Keratinocyte (primary cell): ENCODE measurements around the gene RALGPS2.

Experiments
- CTCF ChIP-seq, 3 experiments: IDR thresholded peaks in 1 of 3; conservative IDR thresholded peaks in 1 of 3; optimal IDR thresholded peaks in 1 of 3; 2 replicates in 2 of 3; 3 replicates in 1 of 3; pipeline versions ENCODE3 to v1.5.1; 2011; ENCODE audit warnings: low read length in 3 of 3, mild to moderate bottlenecking in 3 of 3, moderate library complexity in 2 of 3, control low read depth in 1 of 3, inconsistent platforms in 1 of 3; ENCODE audit not compliant: insufficient read depth in 2 of 3; ENCODE audit errors: extremely low read depth in 1 of 3
- EZH2 ChIP-seq: IDR thresholded peaks from one replicate; pipeline ENCODE4 v1.6.1; 2012; ENCODE audit warnings: inconsistent platforms, mild to moderate bottlenecking, low read length, moderate library complexity

GRCh38 chr1:178875936-178876335 is 150.9 kb downstream of the RALGPS2 start:
- no peak for TF ChIP-seq EZH2
- no peak for TF ChIP-seq CTCF (optimal IDR thresholded peaks at IDR 0.05 in 1 of 3, IDR thresholded peaks at IDR 0.05 in 1 of 3, conservative IDR thresholded peaks at IDR 0.05 in 1 of 3; ENCODE audit: extremely low read depth in 1 of 3, insufficient read depth in 2 of 3, low read length in 3 of 3)
